HFFc6 (cell line): Measurements from ENCODE around the gene RDX. TPM values are rescaled to one million over a fixed set of nuclear protein-coding genes. Genes with fewer than 3 reads are reported as not detected.
A peak's percentile ranks its signal among the peaks of the same experiment; 100 is the strongest.

Source experiments
- DNase-seq: peaks from one replicate; pipeline ENCODE4 v3.0.0-alpha.2; 2018
- H3K27ac Mint-ChIP-seq: 2 replicates; pipeline ENCODE4 v1.8.0; 2020; ENCODE audit warnings: mild to moderate bottlenecking, mixed read lengths
- H3K27me3 Mint-ChIP-seq: 2 replicates; pipeline ENCODE4 v1.8.0; 2021; ENCODE audit warnings: mild to moderate bottlenecking, moderate library complexity, mixed read lengths; ENCODE audit not compliant: insufficient read depth
- H3K36me3 Mint-ChIP-seq: 2 replicates; pipeline ENCODE4 v1.8.0; 2021; ENCODE audit warnings: low read depth, mixed read lengths
- H3K4me1 Mint-ChIP-seq: 2 replicates; pipeline ENCODE4 v1.8.0; 2020; ENCODE audit warnings: low read depth, mixed read lengths
- H3K4me3 Mint-ChIP-seq: 2 replicates; pipeline ENCODE4 v1.8.0; 2020; ENCODE audit warnings: mild to moderate bottlenecking, moderate library complexity, mixed read lengths
- H3K9me3 Mint-ChIP-seq: 2 replicates; pipeline ENCODE4 v1.8.0; 2020; ENCODE audit warnings: mild to moderate bottlenecking, mixed read lengths
- CTCF ChIP-seq: fragments of 200-600 bp; sonication (generic); IDR thresholded peaks from 2 replicates; pipeline ENCODE4 v1.5.0; 2021; ENCODE audit warnings: antibody characterized with exemption, mild to moderate bottlenecking
- total RNA-seq, 6 experiments: library from RNA; stranded (reverse); fragmentation: NEBNext Ultra II Directional; extraction: Animal tissue kit (Norgen Biotek cat#: 25700); gene quantifications; 2 replicates in 1 of 6; 3 replicates in 5 of 6; pipeline ENCODE4 v1.2.3, GENCODE V29; 2021

RDX gene
- total RNA-seq, 6 experiments from 2014 or later = 105 to 131 (median 112) TPM

- peaks cover 25% of the 10 kb centered on the region for H3K36me3 Mint-ChIP-seq
- no peak overlapping the region for H3K4me3 Mint-ChIP-seq
- no peak for DNase-seq
- TF ChIP-seq CTCF = no peak
- H3K27me3 Mint-ChIP-seq = no peaks in the 10 kb centered on the region
- peaks cover 18% of the 10 kb centered on the region; the same call in 1 of the 2 replicates for H3K4me1 Mint-ChIP-seq
- no peaks in the 10 kb centered on the region for H3K9me3 Mint-ChIP-seq
- H3K27ac Mint-ChIP-seq = no peak overlapping the region
These were observed 28.0 kb downstream of the RDX start for GRCh38 chr11:110268441-110268840.

GRCh38 chr11:110262072-110262403 lies 34.4 kb downstream of the RDX start:
- Mint-ChIP-seq H3K27ac (no peak overlapping the region), H3K36me3 (peaks cover 19% of the 10 kb centered on the region), H3K9me3 (no peaks in the 10 kb centered on the region), H3K27me3 (no peaks in the 10 kb centered on the region), H3K4me1 (no peaks in the 10 kb centered on the region), H3K4me3 (no peak overlapping the region)
- no peak for DNase-seq
- TF ChIP-seq CTCF = no peak

GRCh38 chr11:110261195-110262071 lies 35.0 kb downstream of the RDX start:
- TF ChIP-seq CTCF = no peak
- no peaks in the 10 kb centered on the region for H3K27me3 Mint-ChIP-seq
- no peaks in the 10 kb centered on the region for H3K4me1 Mint-ChIP-seq
- peaks cover 19% of the 10 kb centered on the region for H3K36me3 Mint-ChIP-seq
- DNase-seq = no peak
- H3K27ac Mint-ChIP-seq = no peak overlapping the region; the same call in 1 of the 2 replicates
- no peaks in the 10 kb centered on the region for H3K9me3 Mint-ChIP-seq
- H3K4me3 Mint-ChIP-seq = no peak overlapping the region

GRCh38 chr11:110253525-110253924 lies 42.9 kb downstream of the RDX start:
- no peak for TF ChIP-seq CTCF
- H3K4me1 Mint-ChIP-seq = peaks cover 15% of the 10 kb centered on the region
- H3K27ac Mint-ChIP-seq = no peak overlapping the region
- H3K4me3 Mint-ChIP-seq = no peak overlapping the region
- H3K27me3 Mint-ChIP-seq = no peaks in the 10 kb centered on the region
- H3K36me3 Mint-ChIP-seq = peaks cover 13% of the 10 kb centered on the region
- DNase-seq = no peak
- H3K9me3 Mint-ChIP-seq = no peaks in the 10 kb centered on the region

- Mint-ChIP-seq H3K4me1 (peaks cover 15% of the 10 kb centered on the region), H3K27me3 (no peaks in the 10 kb centered on the region), H3K27ac (peak overlapping the region; percentile 33; the same call in 1 of the 2 replicates), H3K36me3 (peaks cover 9% of the 10 kb centered on the region), H3K9me3 (no peaks in the 10 kb centered on the region), H3K4me3 (no peak overlapping the region)
- no peak for TF ChIP-seq CTCF
- peak; percentile 63 for DNase-seq
These were observed 44.6 kb downstream of the RDX start for GRCh38 chr11:110251836-110252235.
